IPS-NIHi7 (cell line): ENCODE measurements around the gene ARPC1A.
"Not testable (repeated sequence)": the region's sequence is repeated elsewhere in the genome, so short reads cannot be mapped to it uniquely, and the experiment has no call there.

ENCODE experiments used
- DNase-seq: peaks from one replicate; pipeline ENCODE4 v3.0.0; 2012; ENCODE audit warnings: mixed read lengths; ENCODE audit errors: extremely low spot score

ARPC1A gene

GRCh38 chr7:99325592-99326407 is at the start of gene ARPC1A:
Gene ARPC1A, plus strand, starts transcription at chr7:99325898. Its CDS starts 7,456 bp downstream, at chr7:99333354.
- peak; percentile 99 for DNase-seq

- no peak for DNase-seq
Observed at GRCh38 chr7:99278180-99278579, 47.5 kb upstream of the ARPC1A start.

- DNase-seq: not testable (repeated sequence)
Observed at GRCh38 chr7:99284165-99284564, 41.5 kb upstream of the ARPC1A start.

GRCh38 chr7:99287779-99288534 is 37.7 kb upstream of the ARPC1A start:
- DNase-seq: no peak

- DNase-seq: no peak
Observed at GRCh38 chr7:99289185-99289584, 36.5 kb upstream of the ARPC1A start.

- not testable (repeated sequence) for DNase-seq
Observed at GRCh38 chr7:99290148-99290547, 35.5 kb upstream of the ARPC1A start.

- no peak for DNase-seq
Observed at GRCh38 chr7:99290980-99291607, 34.6 kb upstream of the ARPC1A start.

- no peak for DNase-seq
Observed at GRCh38 chr7:99292127-99292526, 33.6 kb upstream of the ARPC1A start.

- DNase-seq: no peak
Observed at GRCh38 chr7:99293167-99293566, 32.5 kb upstream of the ARPC1A start.

GRCh38 chr7:99293650-99294049 is 32.0 kb upstream of the ARPC1A start:
- DNase-seq: no peak

GRCh38 chr7:99296471-99296870 is 29.2 kb upstream of the ARPC1A start:
- no peak for DNase-seq

GRCh38 chr7:99301496-99301895 is 24.2 kb upstream of the ARPC1A start:
- no peak for DNase-seq

GRCh38 chr7:99305473-99306260 is 20.0 kb upstream of the ARPC1A start:
- DNase-seq: no peak

GRCh38 chr7:99308461-99309074 is 17.1 kb upstream of the ARPC1A start:
- no peak for DNase-seq

- no peak for DNase-seq
Observed at GRCh38 chr7:99309111-99309510, 16.6 kb upstream of the ARPC1A start.

GRCh38 chr7:99310004-99310403 is 15.7 kb upstream of the ARPC1A start:
- no peak for DNase-seq

- DNase-seq: no peak
Observed at GRCh38 chr7:99311702-99312101, 14.0 kb upstream of the ARPC1A start.

GRCh38 chr7:99312316-99313203 is 13.1 kb upstream of the ARPC1A start:
- peak; percentile 81 for DNase-seq

GRCh38 chr7:99313204-99313573 is 12.5 kb upstream of the ARPC1A start:
- DNase-seq: no peak

GRCh38 chr7:99314504-99314903 is 11.2 kb upstream of the ARPC1A start:
- no peak for DNase-seq
